OCI-LY7 (cell line): ENCODE results near the gene RAD51B. TPM values are rescaled to one million over a fixed set of nuclear protein-coding genes. Genes with fewer than 3 reads are reported as not detected.

Experiments
- BruUV-seq: library from RNA; stranded (reverse); fragments of 400-500 nt; replicated peaks from 2 replicates; lab custom pipeline; 2021; lab: Mats Ljungman, UMichigan
- CTCF ChIA-PET: fragments of 300-600 bp; sonication (Branson Sonifier 250); formaldehyde crosslinking; loops from one replicate; lab custom pipeline; 2022; ENCODE audit warnings: antibody characterized with exemption; ENCODE audit not compliant: unreplicated experiment; lab: Charles Lee
- POLR2A ChIA-PET: fragments of 300-600 bp; sonication (Branson Sonifier 250); formaldehyde crosslinking; loops from one replicate; lab custom pipeline; 2022; ENCODE audit warnings: antibody characterized with exemption; lab: Charles Lee
- DNase-seq: peaks from one replicate; pipeline ENCODE4 v3.0.0-alpha.2; 2015; ENCODE audit warnings: low spot score
- H2AFZ ChIP-seq: fragments of 200-600 bp; sonication (generic), shearing (Covaris generic); 2 replicates; pipeline ENCODE4 v1.6.1; 2014; ENCODE audit warnings: mild to moderate bottlenecking, antibody characterized with exemption, low read length, moderate library complexity
- H3K27ac ChIP-seq: fragments of 200-600 bp; sonication (generic); 2 replicates; pipeline ENCODE4 v1.5.1; 2014; ENCODE audit warnings: mixed run types, low read depth, mild to moderate bottlenecking, moderate library complexity, low read length, inconsistent platforms; ENCODE audit not compliant: poor library complexity, severe bottlenecking
- H3K36me3 ChIP-seq: fragments of 200-600 bp; sonication (generic); 2 replicates; pipeline ENCODE4 v1.6.1; 2014; ENCODE audit warnings: mild to moderate bottlenecking, antibody characterized with exemption, low read length, moderate library complexity, mixed read lengths; ENCODE audit not compliant: insufficient read depth
- H3K4me1 ChIP-seq: fragments of 200-600 bp; sonication (generic); 2 replicates; pipeline ENCODE4 v1.5.1; 2014; ENCODE audit warnings: mild to moderate bottlenecking, low read length; ENCODE audit not compliant: insufficient read depth, poor library complexity, severe bottlenecking
- H3K4me2 ChIP-seq: fragments of 200-600 bp; sonication (generic); 2 replicates; pipeline ENCODE4 v1.6.1; 2014; ENCODE audit warnings: mild to moderate bottlenecking, low read length
- H3K4me3 ChIP-seq: fragments of 200-600 bp; sonication (generic); 2 replicates; pipeline ENCODE4 v1.5.1; 2014; ENCODE audit warnings: mild to moderate bottlenecking, low read depth, low read length; ENCODE audit not compliant: poor library complexity, severe bottlenecking
- H3K79me2 ChIP-seq: fragments of 200-600 bp; sonication (generic); 2 replicates; pipeline ENCODE4 v1.6.1; 2016; ENCODE audit warnings: low read depth, mild to moderate bottlenecking, low read length, moderate library complexity, mixed read lengths; ENCODE audit not compliant: insufficient read depth
- H3K9me2 ChIP-seq: fragments of 200-600 bp; sonication (generic); 2 replicates; pipeline ENCODE4 v1.6.1; 2016; ENCODE audit warnings: mild to moderate bottlenecking, low read length, mixed read lengths; ENCODE audit not compliant: insufficient read depth
- H3K9me3 ChIP-seq: fragments of 200-600 bp; sonication (generic); 2 replicates; pipeline ENCODE4 v1.6.1; 2014; ENCODE audit warnings: mild to moderate bottlenecking, mixed run types, low read length, mixed read lengths
- H4K20me1 ChIP-seq: fragments of 200-600 bp; sonication (generic); 2 replicates; pipeline ENCODE4 v1.6.1; 2014; ENCODE audit warnings: mild to moderate bottlenecking, antibody characterized with exemption, low read length, moderate library complexity, mixed read lengths; ENCODE audit not compliant: insufficient read depth
- CTCF ChIP-seq: fragments of 200-600 bp; sonication (generic); conservative IDR thresholded peaks from 2 replicates; pipeline ENCODE4 v1.5.1; 2014; ENCODE audit warnings: mild to moderate bottlenecking, antibody characterized with exemption, low read length, moderate library complexity, mixed read lengths
- EZH2phosphoT487 ChIP-seq: fragments of 200-600 bp; sonication (generic); IDR thresholded peaks from 2 replicates; pipeline ENCODE4 v1.6.1; 2018; ENCODE audit warnings: low read depth, borderline replicate concordance, mild to moderate bottlenecking, mixed run types, antibody characterized with exemption, low read length, moderate library complexity, mixed read lengths
- intact Hi-C: fragments of 100-400 bp; cut with micrococcal nuclease; formaldehyde crosslinking; loops from one replicate; pipeline ENCODE4 v1.10.0; 2022; ENCODE audit not compliant: unreplicated experiment
- total RNA-seq, 2 experiments: library from RNA; depleted of rRNA in 1 of 2; stranded (reverse); fragments of >200 nt in 1 of 2; shearing (Covaris generic) in 1 of 2; gene quantifications; 2 replicates each; pipeline ENCODE4 v1.2.3, GENCODE V29; 2014 to 2022

RAD51B gene
- total RNA-seq, 2 experiments from 2014 or later: 41.4 to 89.9 TPM

- no peak overlapping the region for H3K27ac ChIP-seq
- DNase-seq: no peak
- TF ChIP-seq CTCF: no peak
- no peak for TF ChIP-seq EZH2phosphoT487
- intact Hi-C loops: loop anchor here (5.0 kb wide), 1 partner anchor 61 kb away; no protein-coding TSS in a partner anchor
- H3K9me3 ChIP-seq: peaks cover 8% of the 10 kb centered on the region; the same call in 1 of the 2 replicates
- no peaks in the 10 kb centered on the region for H3K79me2 ChIP-seq
- peaks cover 45% of the 10 kb centered on the region for H3K4me1 ChIP-seq
- BruUV-seq: no TSS peak
- no peak overlapping the region for H3K4me3 ChIP-seq
- no peaks in the 10 kb centered on the region for H3K9me2 ChIP-seq
- no peaks in the 10 kb centered on the region for H4K20me1 ChIP-seq
- H2AFZ ChIP-seq: no peak overlapping the region
- ChIA-PET POLR2A (interaction anchor here (1.6 kb wide), 1 partner anchor 11 kb away, joined by 4 read pairs; no protein-coding TSS in a partner anchor), CTCF (interaction anchor here (0.5 kb wide), 1 partner anchor 38 kb away, joined by 3 read pairs; no protein-coding TSS in a partner anchor)
- H3K36me3 ChIP-seq: no peaks in the 10 kb centered on the region; the same call in 1 of the 2 replicates
- H3K4me2 ChIP-seq: no peak overlapping the region
These were observed 524.0 kb downstream of the RAD51B start for GRCh38 chr14:68343534-68344118.

- no peak for TF ChIP-seq EZH2phosphoT487
- no peak for TF ChIP-seq CTCF
- no TSS peak for BruUV-seq
- Histone ChIP-seq H3K9me3 (peaks cover 8% of the 10 kb centered on the region; the same call in 1 of the 2 replicates), H3K4me3 (no peak overlapping the region), H3K27ac (no peak overlapping the region), H3K9me2 (no peaks in the 10 kb centered on the region), H2AFZ (no peak overlapping the region), H3K36me3 (no peaks in the 10 kb centered on the region; the same call in 1 of the 2 replicates), H4K20me1 (no peaks in the 10 kb centered on the region), H3K4me2 (no peak overlapping the region), H3K79me2 (no peaks in the 10 kb centered on the region), H3K4me1 (peaks cover 36% of the 10 kb centered on the region)
- ChIA-PET POLR2A (interaction anchor here (0.6 to 1.4 kb wide), 2 partner anchors 13 to 18 kb away, joined by 3 to 4 read pairs; no protein-coding TSS in a partner anchor), CTCF (interaction anchor here (0.6 kb wide), 1 partner anchor 147 kb away, joined by 3 read pairs; no protein-coding TSS in a partner anchor)
- intact Hi-C loops: no loop called here
- no peak for DNase-seq
These were observed 526.2 kb downstream of the RAD51B start for GRCh38 chr14:68345738-68346137.
